Prostate gland (tissue), 2 donors: ENCODE data around the gene DPP9.

Experiments used
- POLR2A ChIP-seq: fragments of 450-650 bp; IDR thresholded peaks from one replicate; pipeline ENCODE4 v1.6.1; 2016; ENCODE audit warnings: antibody characterized with exemption, mild to moderate bottlenecking
- POLR2AphosphoS5 ChIP-seq: sonication (generic); formaldehyde crosslinking; IDR thresholded peaks from one replicate; pipeline ENCODE4 v1.6.1; 2017; ENCODE audit warnings: antibody characterized with exemption
- TF ChIP-seq, protein P1 (sequence below), 4 experiments: fragments of 200-600 bp in 2 of 4; fragments of 450-650 bp in 2 of 4; sonication (generic) in 2 of 4; IDR thresholded peaks; 1 replicate in 3 of 4; 2 replicates in 1 of 4; pipeline ENCODE4 v1.5.1; 2016 to 2019; ENCODE audit warnings: antibody characterized with exemption in 4 of 4, mild to moderate bottlenecking in 2 of 4, moderate library complexity in 2 of 4

DNA sequence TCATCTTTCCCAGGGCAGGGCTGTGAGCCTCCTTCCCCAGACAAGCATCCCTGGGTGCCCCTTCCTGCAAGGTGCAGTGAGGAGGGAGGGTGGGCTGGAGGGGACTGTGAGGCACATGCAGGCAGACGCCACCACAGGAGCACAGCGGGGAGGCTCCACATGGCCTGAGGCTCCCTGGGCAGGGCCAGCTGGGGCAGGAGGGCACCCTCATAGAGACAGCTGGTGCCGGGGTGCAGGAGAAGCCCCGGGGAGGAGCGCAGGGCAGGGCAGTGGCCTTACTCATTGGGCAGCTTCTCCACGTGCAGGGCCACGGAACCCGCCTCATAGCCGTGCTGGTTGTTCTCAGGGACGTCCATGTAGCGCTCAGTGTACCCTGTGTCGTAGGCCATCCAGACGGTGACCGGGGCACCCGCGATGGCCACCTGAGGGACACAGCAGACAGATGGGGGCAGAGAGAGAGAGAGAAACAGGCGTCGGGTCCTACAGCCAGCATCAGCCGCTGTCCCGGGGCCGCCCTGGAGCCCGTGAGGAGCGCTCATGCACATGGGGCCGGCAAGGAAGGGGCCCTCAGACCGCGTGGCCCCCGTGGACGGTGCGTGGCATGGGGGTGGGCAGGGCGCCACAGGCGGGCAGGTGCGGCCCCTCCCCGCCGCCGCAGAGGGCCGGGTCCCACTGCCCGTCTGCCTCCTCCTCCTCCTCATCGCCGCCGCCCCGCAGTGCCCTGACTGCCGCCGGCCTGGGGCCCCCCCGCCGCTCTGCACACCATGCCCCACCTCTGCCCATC is 41.0 kb downstream of the DPP9 start:
- TF ChIP-seq, protein P1, sequence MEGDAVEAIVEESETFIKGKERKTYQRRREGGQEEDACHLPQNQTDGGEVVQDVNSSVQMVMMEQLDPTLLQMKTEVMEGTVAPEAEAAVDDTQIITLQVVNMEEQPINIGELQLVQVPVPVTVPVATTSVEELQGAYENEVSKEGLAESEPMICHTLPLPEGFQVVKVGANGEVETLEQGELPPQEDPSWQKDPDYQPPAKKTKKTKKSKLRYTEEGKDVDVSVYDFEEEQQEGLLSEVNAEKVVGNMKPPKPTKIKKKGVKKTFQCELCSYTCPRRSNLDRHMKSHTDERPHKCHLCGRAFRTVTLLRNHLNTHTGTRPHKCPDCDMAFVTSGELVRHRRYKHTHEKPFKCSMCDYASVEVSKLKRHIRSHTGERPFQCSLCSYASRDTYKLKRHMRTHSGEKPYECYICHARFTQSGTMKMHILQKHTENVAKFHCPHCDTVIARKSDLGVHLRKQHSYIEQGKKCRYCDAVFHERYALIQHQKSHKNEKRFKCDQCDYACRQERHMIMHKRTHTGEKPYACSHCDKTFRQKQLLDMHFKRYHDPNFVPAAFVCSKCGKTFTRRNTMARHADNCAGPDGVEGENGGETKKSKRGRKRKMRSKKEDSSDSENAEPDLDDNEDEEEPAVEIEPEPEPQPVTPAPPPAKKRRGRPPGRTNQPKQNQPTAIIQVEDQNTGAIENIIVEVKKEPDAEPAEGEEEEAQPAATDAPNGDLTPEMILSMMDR (IDR thresholded peaks at IDR 0.05) = no peak
- TF ChIP-seq POLR2A (no peak), POLR2AphosphoS5 (no peak)
